Activated naive CD4-positive, alpha-beta T cell treated with anti-CD3 and anti-CD28 coated beads, Interleukin-2, amount 50 U/mL, for 72 hours (primary cell): Measurements from ENCODE around the gene ST8SIA1. TPM values are rescaled to one million over a fixed set of nuclear protein-coding genes. Genes with fewer than 3 reads are reported as not detected.

Source experiments
- ATAC-seq, 2 donors: fragments of 150-1000 bp; cut with Tn5 transposase; 2 replicates each; pipeline ENCODE4 v1.10.0; 2021; ENCODE audit warnings: mild to moderate bottlenecking in 2 of 2, moderate library complexity in 2 of 2
- DNase-seq, 2 donors: peaks; one replicate each; pipeline ENCODE4 v3.0.0; 2021 to 2022; ENCODE audit warnings: low spot score in 2 of 2
- H3K27ac Mint-ChIP-seq, 2 donors: one replicate each; pipeline ENCODE4 v1.8.0; 2022; ENCODE audit warnings: mild to moderate bottlenecking in 2 of 2, mixed read lengths in 2 of 2
- H3K36me3 Mint-ChIP-seq, 2 donors: one replicate each; pipeline ENCODE4 v1.8.0; 2022; ENCODE audit warnings: mixed read lengths in 2 of 2
- H3K9me3 Mint-ChIP-seq, 2 donors: one replicate each; pipeline ENCODE4 v1.8.0; 2022; ENCODE audit warnings: mixed read lengths in 2 of 2
- total RNA-seq, 2 donors: library from RNA; stranded (reverse); gene quantifications; one replicate each; pipeline ENCODE4 v1.2.3, GENCODE V29; 2022

Gene ST8SIA1
- total RNA-seq, 2 donors from 2014 or later: 1.7 TPM

- Mint-ChIP-seq H3K36me3 (no peaks in the 10 kb centered on the region), H3K27ac (no peak overlapping the region), H3K9me3 (no peaks in the 10 kb centered on the region)
- DNase-seq: no peak
- ATAC-seq: no peak
These were observed 26.7 kb downstream of the ST8SIA1 start for GRCh38 chr12:22307811-22308210.

GRCh38 chr12:22306311-22306710 is 28.2 kb downstream of the ST8SIA1 start:
- no peak for DNase-seq
- Mint-ChIP-seq H3K27ac (no peak overlapping the region), H3K36me3 (no peaks in the 10 kb centered on the region), H3K9me3 (peaks cover 3 to 6% of the 10 kb centered on the region in 2 donors)
- ATAC-seq: no peak

GRCh38 chr12:22304341-22304740 is 30.2 kb downstream of the ST8SIA1 start:
- ATAC-seq (no peak), DNase-seq (no peak)
- Mint-ChIP-seq H3K36me3 (no peaks in the 10 kb centered on the region), H3K27ac (no peak overlapping the region), H3K9me3 (peaks cover 11% of the 10 kb centered on the region in 2 donors)

- H3K36me3 Mint-ChIP-seq: peaks cover 9 to 11% of the 10 kb centered on the region in 2 donors
- no peak for DNase-seq
- ATAC-seq: no peak
- peaks cover 14 to 22% of the 10 kb centered on the region in 2 donors for H3K9me3 Mint-ChIP-seq
- H3K27ac Mint-ChIP-seq: no peak overlapping the region
These were observed 35.1 kb downstream of the ST8SIA1 start for GRCh38 chr12:22299294-22299912.

GRCh38 chr12:22289250-22289649 is 45.3 kb downstream of the ST8SIA1 start:
- ATAC-seq (no peak), DNase-seq (no peak)
- H3K36me3 Mint-ChIP-seq: no peaks in the 10 kb centered on the region

GRCh38 chr12:22287776-22288621 is 46.5 kb downstream of the ST8SIA1 start:
- ATAC-seq (peak; percentile 63 to 89), DNase-seq (peak in 1 of 2 donors; percentile 13)
- Mint-ChIP-seq H3K36me3 (no peaks in the 10 kb centered on the region), H3K9me3 (no peaks in the 10 kb centered on the region), H3K27ac (peak overlapping the region in 1 of 2 donors; percentile 12)

More at GRCh38 chr12:22289250-22289649, 45.3 kb downstream of the ST8SIA1 start:
- Mint-ChIP-seq H3K9me3 (no peaks in the 10 kb centered on the region), H3K27ac (no peak overlapping the region)

GRCh38 chr12:22287101-22287500 is 47.4 kb downstream of the ST8SIA1 start:
- ATAC-seq (no peak), DNase-seq (no peak)
- H3K36me3 Mint-ChIP-seq: no peaks in the 10 kb centered on the region
- no peak overlapping the region for H3K27ac Mint-ChIP-seq
- no peaks in the 10 kb centered on the region for H3K9me3 Mint-ChIP-seq

GRCh38 chr12:22286569-22286968 is 47.9 kb downstream of the ST8SIA1 start:
- no peak for ATAC-seq
- no peak for DNase-seq

GRCh38 chr12:22285846-22286245 is 48.7 kb downstream of the ST8SIA1 start:
- DNase-seq: no peak
- no peaks in the 10 kb centered on the region for H3K36me3 Mint-ChIP-seq

More at GRCh38 chr12:22286569-22286968, 47.9 kb downstream of the ST8SIA1 start:
- no peak overlapping the region for H3K27ac Mint-ChIP-seq
- no peaks in the 10 kb centered on the region for H3K9me3 Mint-ChIP-seq
- no peaks in the 10 kb centered on the region for H3K36me3 Mint-ChIP-seq

GRCh38 chr12:22284871-22285270 is 49.6 kb downstream of the ST8SIA1 start:
- ATAC-seq: no peak
- no peak for DNase-seq
- Mint-ChIP-seq H3K36me3 (no peaks in the 10 kb centered on the region), H3K9me3 (no peaks in the 10 kb centered on the region), H3K27ac (no peak overlapping the region)

More at GRCh38 chr12:22285846-22286245, 48.7 kb downstream of the ST8SIA1 start:
- H3K9me3 Mint-ChIP-seq: no peaks in the 10 kb centered on the region
- H3K27ac Mint-ChIP-seq: no peak overlapping the region
- no peak for ATAC-seq

- DNase-seq: no peak
- H3K27ac Mint-ChIP-seq: no peak overlapping the region
- no peak for ATAC-seq
- H3K36me3 Mint-ChIP-seq: no peaks in the 10 kb centered on the region
- no peaks in the 10 kb centered on the region for H3K9me3 Mint-ChIP-seq
These were observed 51.0 kb downstream of the ST8SIA1 start for GRCh38 chr12:22283508-22283907.

- DNase-seq: no peak
- no peak overlapping the region for H3K27ac Mint-ChIP-seq
- ATAC-seq: no peak
- no peaks in the 10 kb centered on the region for H3K36me3 Mint-ChIP-seq
- no peaks in the 10 kb centered on the region for H3K9me3 Mint-ChIP-seq
These were observed 51.5 kb downstream of the ST8SIA1 start for GRCh38 chr12:22283006-22283506.

GRCh38 chr12:22282283-22282682 is 52.2 kb downstream of the ST8SIA1 start:
- Mint-ChIP-seq H3K9me3 (no peaks in the 10 kb centered on the region), H3K36me3 (no peaks in the 10 kb centered on the region), H3K27ac (no peak overlapping the region)
- DNase-seq: no peak
- ATAC-seq: no peak

- DNase-seq (no peak), ATAC-seq (no peak)
- no peaks in the 10 kb centered on the region for H3K36me3 Mint-ChIP-seq
- H3K9me3 Mint-ChIP-seq: no peaks in the 10 kb centered on the region
- no peak overlapping the region for H3K27ac Mint-ChIP-seq
These were observed 57.6 kb downstream of the ST8SIA1 start for GRCh38 chr12:22276867-22277266.

GRCh38 chr12:22276313-22276712 is 58.2 kb downstream of the ST8SIA1 start:
- Mint-ChIP-seq H3K36me3 (no peaks in the 10 kb centered on the region), H3K27ac (no peak overlapping the region)
- no peak for ATAC-seq

GRCh38 chr12:22275843-22276242 is 58.7 kb downstream of the ST8SIA1 start:
- Mint-ChIP-seq H3K9me3 (no peaks in the 10 kb centered on the region), H3K27ac (no peak overlapping the region), H3K36me3 (no peaks in the 10 kb centered on the region)
- ATAC-seq (no peak), DNase-seq (no peak)

More at GRCh38 chr12:22276313-22276712, 58.2 kb downstream of the ST8SIA1 start:
- no peaks in the 10 kb centered on the region for H3K9me3 Mint-ChIP-seq
- no peak for DNase-seq

GRCh38 chr12:22272335-22273151 is 62.0 kb downstream of the ST8SIA1 start:
- Mint-ChIP-seq H3K9me3 (peaks cover 0 to 6% of the 10 kb centered on the region in 2 donors), H3K27ac (no peak overlapping the region), H3K36me3 (no peaks in the 10 kb centered on the region)
- ATAC-seq (no peak), DNase-seq (no peak)
